Measurements from ENCODE around the gene SF3B1. TPM values are rescaled to one million over a fixed set of nuclear protein-coding genes. Genes with fewer than 3 reads are reported as not detected.
"Not testable (repeated sequence)": the region's sequence is repeated elsewhere in the genome, so short reads cannot be mapped to it uniquely, and the experiment has no call there.

The SF3B1 gene
- total RNA-seq, 1 donor from 2014 or later, result 140 TPM

- no peak for DNase-seq (ENCODE audit: low read depth in 2 of 2)
Observed at GRCh38 chr2:197381641-197382040, 53.2 kb downstream of the SF3B1 start.

GRCh38 chr2:197379918-197380309 is 54.9 kb downstream of the SF3B1 start:
- DNase-seq (ENCODE audit: low read depth in 2 of 2), result not testable (repeated sequence)

GRCh38 chr2:197379308-197379917 is 55.4 kb downstream of the SF3B1 start:
- not testable (repeated sequence) for DNase-seq (ENCODE audit: low read depth in 2 of 2)

GRCh38 chr2:197378494-197379307 is 56.1 kb downstream of the SF3B1 start:
- peak; percentile 14 to 42 for DNase-seq (ENCODE audit: low read depth in 2 of 2)

GRCh38 chr2:197378086-197378485 is 56.7 kb downstream of the SF3B1 start:
- no peak for DNase-seq (ENCODE audit: low read depth in 2 of 2)

GRCh38 chr2:197377670-197378069 is 57.2 kb downstream of the SF3B1 start:
- DNase-seq (ENCODE audit: low read depth in 2 of 2), result no peak

GRCh38 chr2:197372592-197372991 is 62.2 kb downstream of the SF3B1 start:
- DNase-seq (ENCODE audit: low read depth in 2 of 2), result no peak

- DNase-seq (ENCODE audit: low read depth in 2 of 2), result not testable (repeated sequence)
Observed at GRCh38 chr2:197370664-197371063, 64.2 kb downstream of the SF3B1 start.

- DNase-seq (ENCODE audit: low read depth in 2 of 2), result no peak
Observed at GRCh38 chr2:197369933-197370320, 64.9 kb downstream of the SF3B1 start.

- DNase-seq (ENCODE audit: low read depth in 2 of 2), result peak in 1 of 2 donors; percentile 29
Observed at GRCh38 chr2:197369228-197369932, 65.4 kb downstream of the SF3B1 start.

GRCh38 chr2:197368412-197368811 is 66.4 kb downstream of the SF3B1 start:
- no peak for DNase-seq (ENCODE audit: low read depth in 2 of 2)

GRCh38 chr2:197363998-197364397 is 70.8 kb downstream of the SF3B1 start:
- no peak for DNase-seq (ENCODE audit: low read depth in 2 of 2)

GRCh38 chr2:197360744-197361156 is 74.1 kb downstream of the SF3B1 start:
- DNase-seq (ENCODE audit: low read depth in 2 of 2), result no peak

GRCh38 chr2:197359859-197360258 is 75.0 kb downstream of the SF3B1 start:
- no peak for DNase-seq (ENCODE audit: low read depth in 2 of 2)

- no peak for DNase-seq (ENCODE audit: low read depth in 2 of 2)
Observed at GRCh38 chr2:197358931-197359330, 75.9 kb downstream of the SF3B1 start.

- no peak for DNase-seq (ENCODE audit: low read depth in 2 of 2)
Observed at GRCh38 chr2:197357986-197358385, 76.8 kb downstream of the SF3B1 start.

GRCh38 chr2:197356136-197356535 is 78.7 kb downstream of the SF3B1 start:
- DNase-seq (ENCODE audit: low read depth in 2 of 2), result no peak

- no peak for DNase-seq (ENCODE audit: low read depth in 2 of 2)
Observed at GRCh38 chr2:197354169-197354558, 80.7 kb downstream of the SF3B1 start.

- no peak for DNase-seq (ENCODE audit: low read depth in 2 of 2)
Observed at GRCh38 chr2:197353393-197354168, 81.2 kb downstream of the SF3B1 start.

- no peak for DNase-seq (ENCODE audit: low read depth in 2 of 2)
Observed at GRCh38 chr2:197349699-197350098, 85.1 kb downstream of the SF3B1 start.

- peak in 1 of 2 donors; percentile 16 for DNase-seq (ENCODE audit: low read depth in 2 of 2)
Observed at GRCh38 chr2:197348721-197349360, 86.0 kb downstream of the SF3B1 start.

Data from dermis microvascular lymphatic vessel endothelial cell (primary cell).